Endothelial cell of umbilical vein (primary cell): ENCODE data around the gene PHTF1. TPM values are rescaled to one million over a fixed set of nuclear protein-coding genes. Genes with fewer than 3 reads are reported as not detected.

ENCODE experiments used
- BruUV-seq: library from RNA; stranded (reverse); fragments of 400-500 nt; replicated peaks from 2 replicates; lab custom pipeline; 2021; lab: Mats Ljungman, UMichigan
- CTCF ChIA-PET: fragments of 300-600, 350-600 bp; sonication (Branson Sonifier 250); formaldehyde crosslinking; loops from one replicate; lab custom pipeline; 2021; ENCODE audit warnings: antibody characterized with exemption, inconsistent platforms; lab: Charles Lee
- POLR2A ChIA-PET: fragments of 300-600, 350-600 bp; sonication (Branson Sonifier 250); formaldehyde crosslinking; loops from one replicate; lab custom pipeline; 2021; ENCODE audit warnings: antibody characterized with exemption, inconsistent platforms; lab: Charles Lee
- DNase-seq: peaks from one replicate; pipeline ENCODE4 v3.0.0-alpha.2; 2011; ENCODE audit warnings: low read depth, low spot score
- FAIRE-seq: peaks from 2 replicates; lab custom pipeline; 2011; peaks lifted over from hg19 to GRCh38; lab: Jason Lieb, UNC
- H2AFZ ChIP-seq: 2 replicates; pipeline ENCODE4 v1.6.0; 2012; ENCODE audit warnings: low read depth, low read length, control low read depth, inconsistent platforms
- H3K27ac ChIP-seq: 2 replicates; pipeline ENCODE4 v1.5.1; 2011; ENCODE audit warnings: low read depth, mild to moderate bottlenecking, control low read depth, low read length, moderate library complexity; ENCODE audit not compliant: insufficient read depth
- H3K27me3 ChIP-seq, 2 experiments: 2 replicates each; pipeline versions ENCODE4 v1.6.0 to v1.6.1; 2011; ENCODE audit warnings: low read length in 2 of 2, mixed read lengths in 1 of 2; ENCODE audit not compliant: control insufficient read depth in 2 of 2, insufficient read depth in 2 of 2
- H3K36me3 ChIP-seq, 2 experiments: 2 replicates in 1 of 2; 3 replicates in 1 of 2; pipeline ENCODE4 v1.5.1; 2011; ENCODE audit warnings: low read length in 2 of 2, mild to moderate bottlenecking in 1 of 2, moderate library complexity in 1 of 2; ENCODE audit not compliant: control insufficient read depth in 2 of 2, insufficient read depth in 2 of 2; ENCODE audit errors: extremely low read depth in 1 of 2
- H3K4me1 ChIP-seq: 3 replicates; pipeline ENCODE4 v1.5.1; 2011; ENCODE audit warnings: mild to moderate bottlenecking, low read length; ENCODE audit not compliant: control insufficient read depth, insufficient read depth; ENCODE audit errors: extremely low read depth
- H3K4me2 ChIP-seq: 2 replicates; pipeline ENCODE4 v1.6.1; 2011; ENCODE audit warnings: low read length, control low read depth, mixed read lengths; ENCODE audit not compliant: insufficient read depth
- H3K4me3 ChIP-seq, 3 experiments: fragments of 200-600 bp in 1 of 3; sonication (generic), shearing (Covaris generic) in 1 of 3; replicated peaks in 1 of 3; 2 replicates each; pipeline ENCODE4 v1.5.1; 2011 to 2016; ENCODE audit warnings: control low read depth in 3 of 3, low read length in 3 of 3, mild to moderate bottlenecking in 2 of 3, inconsistent platforms in 1 of 3, low read depth in 1 of 3, moderate library complexity in 1 of 3; ENCODE audit not compliant: insufficient read depth in 1 of 3
- H3K79me2 ChIP-seq: 2 replicates; pipeline ENCODE4 v1.6.0; 2012; ENCODE audit warnings: low read length, inconsistent platforms; ENCODE audit not compliant: control insufficient read depth, insufficient read depth
- H3K9ac ChIP-seq: replicated peaks from 2 replicates; pipeline ENCODE3; 2011; ENCODE audit warnings: low read length, control low read depth; ENCODE audit not compliant: insufficient read depth; ENCODE audit errors: extremely low read depth
- H3K9me1 ChIP-seq: replicated peaks from 3 replicates; pipeline ENCODE4 v1.6.0; 2011; ENCODE audit warnings: mild to moderate bottlenecking, low read length; ENCODE audit not compliant: control insufficient read depth, insufficient read depth; ENCODE audit errors: extremely low read depth
- H3K9me3 ChIP-seq: replicated peaks from 2 replicates; pipeline ENCODE4 v1.5.1; 2012; ENCODE audit warnings: low read length, inconsistent platforms; ENCODE audit not compliant: control insufficient read depth, insufficient read depth
- H4K20me1 ChIP-seq: replicated peaks from 2 replicates; pipeline ENCODE3; 2011; ENCODE audit warnings: mild to moderate bottlenecking, low read length; ENCODE audit not compliant: control insufficient read depth, insufficient read depth; ENCODE audit errors: extremely low read depth
- EZH2 ChIP-seq: IDR thresholded peaks from 2 replicates; pipeline ENCODE4 v1.6.1; 2012; ENCODE audit warnings: borderline replicate concordance, low read depth, mild to moderate bottlenecking, moderate library complexity, low read length, inconsistent platforms; ENCODE audit not compliant: severe bottlenecking
- FOS ChIP-seq: IDR thresholded peaks from 2 replicates; pipeline ENCODE4 v1.6.1; 2011; ENCODE audit warnings: mild to moderate bottlenecking, low read length, moderate library complexity, borderline replicate concordance; ENCODE audit not compliant: insufficient read depth
- JUN ChIP-seq: IDR thresholded peaks from 2 replicates; pipeline ENCODE4 v1.6.1; 2011; ENCODE audit warnings: borderline replicate concordance, low read depth; ENCODE audit not compliant: insufficient read length, insufficient read depth
- MYC ChIP-seq: IDR thresholded peaks from one replicate; pipeline ENCODE4 v1.6.1; 2011; ENCODE audit warnings: mild to moderate bottlenecking, low read depth, low read length
- POLR2AphosphoS5 ChIP-seq: IDR thresholded peaks from 2 replicates; pipeline ENCODE4 v1.6.1; 2012; ENCODE audit warnings: low read depth, mild to moderate bottlenecking, control low read depth, low read length, moderate library complexity; ENCODE audit not compliant: insufficient read depth
- dilution Hi-C: fragments of 300-500 bp; cut with MboI; formaldehyde crosslinking; loops from one replicate; pipeline ENCODE4 v1.15.0; 2019; ENCODE audit warnings: low sequenced_read_pairs; ENCODE audit not compliant: extremely low pct_ligation_motif_present
- intact Hi-C: fragments of 100-400 bp; cut with micrococcal nuclease; formaldehyde crosslinking; loops from one replicate; pipeline ENCODE4 v1.10.0; 2022
- polyA plus RNA-seq, 4 experiments: library from polyadenylated mRNA; depleted of rRNA in 3 of 4; stranded (reverse) in 3 of 4; unstranded in 1 of 4; fragments of >200 nt; gene quantifications; 2 replicates each; pipeline versions ENCODE4 v1.2.1 to v1.2.3, GENCODE V29; 2011 to 2012; ENCODE audit warnings: missing spikeins in 1 of 4
- total RNA-seq: library from RNA; stranded (reverse); gene quantifications from 2 replicates; pipeline ENCODE4 v1.2.3, GENCODE V29; 2021
- TF ChIP-seq, protein P1 (sequence below), 2 donors: IDR thresholded peaks; 1 replicate in 1 of 2; 2 replicates in 1 of 2; pipeline ENCODE4 v1.5.1; 2011; ENCODE audit warnings: low read length in 2 of 2, mild to moderate bottlenecking in 2 of 2, moderate library complexity in 2 of 2, control low read depth in 1 of 2, inconsistent platforms in 1 of 2, low read depth in 1 of 2; ENCODE audit not compliant: insufficient read depth in 1 of 2; ENCODE audit errors: extremely low read depth in 1 of 2

PHTF1 gene
- total and polyA plus RNA-seq, 2 donors (not counting 3 experiments of a cell fraction or from before 2014, with no cell fraction given): 26.3 to 62.6 TPM

DNA sequence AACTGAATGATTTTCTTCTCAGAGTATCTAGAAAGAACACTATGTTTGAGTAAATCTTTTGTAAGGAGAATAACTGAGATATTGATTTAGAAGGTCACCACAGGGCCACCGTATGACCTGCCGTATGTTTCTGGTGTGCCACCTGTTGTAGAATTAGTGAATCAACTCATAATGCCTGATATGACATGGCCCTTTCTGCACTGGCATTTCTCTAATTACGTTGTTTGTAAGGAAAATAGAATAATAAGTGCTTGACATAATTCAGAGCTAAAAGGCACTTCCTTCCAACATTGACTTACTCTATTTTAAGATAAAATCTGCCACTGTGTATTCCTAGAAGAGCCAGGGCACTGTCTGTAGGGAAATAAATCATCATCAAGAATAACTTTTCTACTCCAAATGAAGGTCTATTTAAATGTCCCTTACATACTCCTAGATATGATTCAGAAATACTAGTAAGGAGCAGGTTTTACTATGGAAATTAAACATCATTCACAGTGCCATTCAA lies 101.7 kb downstream of the PHTF1 start:
- FAIRE-seq: no peak
- no peak overlapping the region for H2AFZ ChIP-seq

More for the DNA sequence above, 101.7 kb downstream of the PHTF1 start:
- Histone ChIP-seq H3K27ac (no peak overlapping the region), H3K4me2 (no peak overlapping the region), H3K9me3 (no peaks in the 10 kb centered on the region), H3K79me2 (no peaks in the 10 kb centered on the region), H3K9me1 (no peaks in the 10 kb centered on the region), H3K4me3 (no peak overlapping the region), H3K36me3 (no peaks in the 10 kb centered on the region), H4K20me1 (no peaks in the 10 kb centered on the region), H3K4me1 (peaks cover 15% of the 10 kb centered on the region), H3K27me3 (no peaks in the 10 kb centered on the region), H3K9ac (no peak overlapping the region)
- ChIA-PET POLR2A (no interaction called here), CTCF (interaction anchor here (0.9 to 1.5 kb wide), 2 partner anchors 13 to 380 kb away, joined by 3 to 4 read pairs; no protein-coding TSS in a partner anchor)
- no TSS peak for BruUV-seq
- peak; percentile 3 for DNase-seq
- dilution Hi-C loops: no loop called here
- TF ChIP-seq MYC (no peak), POLR2AphosphoS5 (no peak), FOS (no peak), EZH2 (no peak), JUN (no peak)
- TF ChIP-seq, protein P1, sequence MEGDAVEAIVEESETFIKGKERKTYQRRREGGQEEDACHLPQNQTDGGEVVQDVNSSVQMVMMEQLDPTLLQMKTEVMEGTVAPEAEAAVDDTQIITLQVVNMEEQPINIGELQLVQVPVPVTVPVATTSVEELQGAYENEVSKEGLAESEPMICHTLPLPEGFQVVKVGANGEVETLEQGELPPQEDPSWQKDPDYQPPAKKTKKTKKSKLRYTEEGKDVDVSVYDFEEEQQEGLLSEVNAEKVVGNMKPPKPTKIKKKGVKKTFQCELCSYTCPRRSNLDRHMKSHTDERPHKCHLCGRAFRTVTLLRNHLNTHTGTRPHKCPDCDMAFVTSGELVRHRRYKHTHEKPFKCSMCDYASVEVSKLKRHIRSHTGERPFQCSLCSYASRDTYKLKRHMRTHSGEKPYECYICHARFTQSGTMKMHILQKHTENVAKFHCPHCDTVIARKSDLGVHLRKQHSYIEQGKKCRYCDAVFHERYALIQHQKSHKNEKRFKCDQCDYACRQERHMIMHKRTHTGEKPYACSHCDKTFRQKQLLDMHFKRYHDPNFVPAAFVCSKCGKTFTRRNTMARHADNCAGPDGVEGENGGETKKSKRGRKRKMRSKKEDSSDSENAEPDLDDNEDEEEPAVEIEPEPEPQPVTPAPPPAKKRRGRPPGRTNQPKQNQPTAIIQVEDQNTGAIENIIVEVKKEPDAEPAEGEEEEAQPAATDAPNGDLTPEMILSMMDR (IDR thresholded peaks at IDR 0.05; ENCODE audit: extremely low read depth in 1 of 2, insufficient read depth in 1 of 2, low read depth in 1 of 2, low read length in 2 of 2): no peak
- intact Hi-C loops: loop anchor here (5.0 kb wide), 1 partner anchor 265 kb away; the partner anchor contains the start of gene MAGI3
